ENCODE data around the gene SMARCAD1. TPM values are rescaled to one million over a fixed set of nuclear protein-coding genes. Genes with fewer than 3 reads are reported as not detected.

The SMARCAD1 gene
- total and polyA plus RNA-seq, 2 donors (not counting 1 experiment from before 2014, with no cell fraction given) = 24.8 to 30.7 TPM

DNA sequence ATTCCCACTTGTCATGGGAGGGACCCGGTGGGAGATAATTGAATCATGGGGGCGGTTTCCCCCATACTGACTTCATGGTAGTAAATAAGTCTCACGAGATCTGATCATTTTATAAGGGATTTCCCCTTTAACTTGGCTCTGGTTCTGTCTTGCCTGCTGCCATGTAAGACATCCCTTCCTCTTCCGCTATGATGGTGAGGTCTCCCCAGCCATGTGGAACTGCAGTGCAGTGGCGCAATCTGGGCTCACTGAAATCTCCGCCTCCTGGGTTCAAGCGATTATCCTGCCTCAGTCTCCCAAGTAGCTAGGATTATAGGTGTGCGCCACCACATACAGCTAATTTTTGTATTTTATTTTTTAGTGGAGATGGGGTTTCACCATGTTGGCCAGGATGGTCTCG is 132.1 kb downstream of the SMARCAD1 start:
- no peak for TF ChIP-seq EZH2 (IDR thresholded peaks at IDR 0.05; ENCODE audit: low read length, missing control alignments)
- TF ChIP-seq CTCF (conservative IDR thresholded peaks at IDR 0.05 in 1 of 2, IDR thresholded peaks at IDR 0.05 in 1 of 2; ENCODE audit: low read depth in 1 of 2, low read length in 2 of 2) = no peak
- no peaks in the 10 kb centered on the region for H3K79me2 ChIP-seq (ENCODE audit: control insufficient read depth, insufficient read depth, low read length)
- H3K9me3 ChIP-seq (ENCODE audit: control insufficient read depth, insufficient read depth, low read depth, low read length) = no peaks in the 10 kb centered on the region
- H3K27me3 ChIP-seq (ENCODE audit: control insufficient read depth, insufficient read depth, low read length) = no peaks in the 10 kb centered on the region
- no peaks in the 10 kb centered on the region for H3K36me3 ChIP-seq (ENCODE audit: control insufficient read depth, insufficient read depth, low read length)
- DNase-seq (ENCODE audit: low read depth in 2 of 2) = no peak
- no peak overlapping the region for H2AFZ ChIP-seq (ENCODE audit: low read length)
- no peak overlapping the region for H3K9ac ChIP-seq (ENCODE audit: insufficient read depth, low read length)
- H4K20me1 ChIP-seq (ENCODE audit: control insufficient read depth, extremely low read depth, insufficient read depth, low read length) = no peaks in the 10 kb centered on the region
- no peak overlapping the region for H3K27ac ChIP-seq (ENCODE audit: insufficient read depth, low read length)
- no peaks in the 10 kb centered on the region for H3K4me1 ChIP-seq (ENCODE audit: control insufficient read depth, extremely low read depth, insufficient read depth, low read length)
- no peak overlapping the region for H3K4me2 ChIP-seq (ENCODE audit: extremely low read depth, insufficient read depth, low read length)
- no peak overlapping the region for H3K4me3 ChIP-seq (replicated peaks in 1 of 4; ENCODE audit: control extremely low read depth in 1 of 4, insufficient read depth in 1 of 4, low read depth in 3 of 4, low read length in 4 of 4)

Other genes with a start within 250 kb of the SMARCAD1 start
- not detected in 2 replicates for gene HPGDS, start 135.0 kb downstream of the SMARCAD1 start, total RNA-seq
- not detected in 2 replicates for gene HPGDS, start 135.0 kb downstream of the SMARCAD1 start, polyA plus RNA-seq
- 24.9 and 28.4 TPM in 2 replicates for gene PDLIM5, start 244.1 kb downstream of the SMARCAD1 start, total RNA-seq
- gene PDLIM5, start 244.1 kb downstream of the SMARCAD1 start, polyA plus RNA-seq = 74.4 and 113 TPM in 2 replicates